Daoy (cell line): Measurements from ENCODE around the gene ACP6. TPM values are rescaled to one million over a fixed set of nuclear protein-coding genes. Genes with fewer than 3 reads are reported as not detected.
"Not testable (repeated sequence)": the region's sequence is repeated elsewhere in the genome, so short reads cannot be mapped to it uniquely, and the experiment has no call there.

Experiments
- DNase-seq: peaks from one replicate; pipeline ENCODE4 v3.0.0-alpha.2; 2015; ENCODE audit warnings: low read depth
- total RNA-seq: library from RNA; depleted of rRNA; stranded (reverse); fragments of >200 nt; shearing (Covaris generic); gene quantifications from 2 replicates; pipeline ENCODE4 v1.2.3, GENCODE V29; 2014

Gene ACP6
- total RNA-seq, 1 experiment from 2014 or later: 4.5 TPM

- peak; percentile 28 for DNase-seq
Measured at GRCh38 chr1:147622731-147623130, 47.6 kb downstream of the ACP6 start.

- DNase-seq: peak; percentile 47
Measured at GRCh38 chr1:147620543-147620942, 49.8 kb downstream of the ACP6 start.

DNA sequence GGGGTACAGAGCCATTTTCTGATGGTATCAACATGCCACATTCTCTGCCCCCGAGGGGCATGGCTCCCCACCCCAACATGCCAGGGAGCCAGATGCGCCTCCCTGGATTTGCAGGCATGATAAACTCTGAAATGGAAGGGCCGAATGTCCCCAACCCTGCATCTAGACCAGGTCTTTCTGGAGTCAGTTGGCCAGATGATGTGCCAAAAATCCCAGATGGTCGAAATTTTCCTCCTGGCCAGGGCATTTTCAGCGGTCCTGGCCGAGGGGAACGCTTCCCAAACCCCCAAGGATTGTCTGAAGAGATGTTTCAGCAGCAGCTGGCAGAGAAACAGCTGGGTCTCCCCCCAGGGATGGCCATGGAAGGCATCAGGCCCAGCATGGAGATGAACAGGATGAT is 50.6 kb downstream of the ACP6 start:
- DNase-seq: no peak

DNA sequence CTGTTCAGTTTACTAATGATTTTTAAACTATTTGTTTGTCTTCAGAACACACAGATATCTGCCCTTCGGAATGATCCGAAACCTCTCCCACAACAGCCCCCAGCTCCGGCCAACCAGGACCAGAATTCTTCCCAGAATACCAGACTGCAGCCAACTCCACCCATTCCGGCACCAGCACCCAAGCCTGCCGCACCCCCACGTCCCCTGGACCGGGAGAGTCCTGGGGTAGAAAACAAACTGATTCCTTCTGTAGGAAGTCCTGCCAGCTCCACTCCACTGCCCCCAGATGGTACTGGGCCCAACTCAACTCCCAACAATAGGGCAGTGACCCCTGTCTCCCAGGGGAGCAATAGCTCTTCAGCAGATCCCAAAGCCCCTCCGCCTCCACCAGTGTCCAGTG is 51.6 kb downstream of the ACP6 start:
- DNase-seq: no peak

- no peak for DNase-seq
Measured at GRCh38 chr1:147618077-147618569, 52.2 kb downstream of the ACP6 start.

GRCh38 chr1:147614966-147615365 is 55.4 kb downstream of the ACP6 start:
- not testable (repeated sequence) for DNase-seq

GRCh38 chr1:147613506-147613905 is 56.8 kb downstream of the ACP6 start:
- no peak for DNase-seq

- no peak for DNase-seq
Measured at GRCh38 chr1:147612366-147612765, 58.0 kb downstream of the ACP6 start.

- no peak for DNase-seq
Measured at GRCh38 chr1:147611586-147611985, 58.7 kb downstream of the ACP6 start.

- DNase-seq: no peak
Measured at GRCh38 chr1:147611021-147611426, 59.3 kb downstream of the ACP6 start.

DNA sequence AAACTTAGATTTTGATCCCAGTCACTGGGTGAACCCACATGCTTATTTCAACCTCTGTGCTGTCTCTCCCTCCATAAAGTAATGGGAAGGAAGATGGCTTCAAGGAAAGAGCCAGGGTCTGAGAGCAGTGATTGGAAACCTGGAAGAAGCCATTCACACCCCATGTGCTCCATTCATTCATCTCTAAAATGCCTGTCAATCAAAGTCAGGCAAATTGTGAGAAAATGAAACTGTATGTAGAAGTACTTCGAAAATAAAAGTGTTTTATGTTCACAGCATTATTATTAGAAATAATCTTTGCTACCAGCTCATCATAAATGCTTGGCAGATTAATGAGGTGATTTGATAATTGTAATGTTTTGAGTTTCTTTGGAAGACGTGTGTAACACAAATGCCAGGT is 61.0 kb downstream of the ACP6 start:
- no peak for DNase-seq

GRCh38 chr1:147608596-147608995 is 61.7 kb downstream of the ACP6 start:
- no peak for DNase-seq

DNA sequence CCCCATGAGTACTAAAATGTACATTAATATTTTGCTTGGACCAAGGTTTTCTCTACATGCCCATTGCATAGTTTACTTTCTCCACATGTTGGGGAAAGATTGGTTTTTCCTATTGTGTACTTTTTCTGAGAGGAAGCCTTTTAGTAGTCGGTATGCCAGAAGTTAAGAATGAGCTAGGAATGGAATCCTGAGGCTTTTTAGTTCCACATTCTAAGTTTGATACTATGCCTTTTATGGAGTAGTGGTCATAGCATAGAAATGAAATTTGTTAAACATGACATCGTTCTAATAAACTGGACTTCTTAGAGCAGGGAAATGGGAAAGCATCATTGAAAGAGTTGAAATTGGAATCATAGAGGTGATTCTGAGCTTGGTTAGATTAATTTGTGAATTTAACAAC is 64.7 kb downstream of the ACP6 start:
- no peak for DNase-seq

GRCh38 chr1:147603986-147604385 is 66.3 kb downstream of the ACP6 start:
- no peak for DNase-seq

- peak; percentile 59 for DNase-seq
Measured at GRCh38 chr1:147600119-147601111, 69.9 kb downstream of the ACP6 start.

DNA sequence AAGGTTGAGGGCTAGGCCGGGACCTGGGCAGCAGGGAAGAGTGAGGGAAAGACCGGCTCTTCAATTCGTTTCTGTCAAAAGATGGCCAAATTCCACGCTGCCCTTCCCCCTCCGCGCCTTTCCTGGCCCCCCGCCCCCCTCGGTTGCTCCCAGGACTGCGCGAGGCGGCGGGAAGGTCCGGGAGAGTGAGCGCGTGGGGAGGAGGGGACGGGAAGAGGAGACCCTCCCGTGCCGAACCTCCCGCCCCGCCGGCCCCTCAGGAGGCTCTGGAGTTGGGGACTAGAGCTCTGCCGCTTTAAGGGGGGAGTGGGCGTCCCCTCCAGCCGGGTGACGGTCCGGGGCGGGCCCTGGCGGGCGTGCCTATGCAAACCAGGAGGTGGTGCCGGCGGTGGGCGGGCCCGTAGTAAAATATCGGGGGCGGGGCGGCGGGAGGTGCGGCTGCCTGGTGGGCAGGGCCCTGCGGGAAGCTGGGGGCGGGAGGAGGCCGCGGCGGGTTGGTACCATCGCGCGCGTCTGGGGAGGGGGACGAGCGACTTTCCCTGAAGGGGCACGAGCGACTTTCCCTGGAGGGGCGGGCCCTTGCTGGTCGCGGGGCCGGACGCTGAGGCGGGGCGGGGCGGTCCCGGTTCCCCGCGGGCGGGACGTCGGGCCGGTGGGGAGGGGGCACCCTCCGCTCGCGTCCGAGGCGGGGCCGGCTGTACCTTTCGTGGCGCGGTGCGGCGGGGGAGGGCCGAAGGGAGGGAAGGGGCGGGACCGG is 70.8 kb downstream of the ACP6 start:
- DNase-seq: peak; percentile 96

DNA sequence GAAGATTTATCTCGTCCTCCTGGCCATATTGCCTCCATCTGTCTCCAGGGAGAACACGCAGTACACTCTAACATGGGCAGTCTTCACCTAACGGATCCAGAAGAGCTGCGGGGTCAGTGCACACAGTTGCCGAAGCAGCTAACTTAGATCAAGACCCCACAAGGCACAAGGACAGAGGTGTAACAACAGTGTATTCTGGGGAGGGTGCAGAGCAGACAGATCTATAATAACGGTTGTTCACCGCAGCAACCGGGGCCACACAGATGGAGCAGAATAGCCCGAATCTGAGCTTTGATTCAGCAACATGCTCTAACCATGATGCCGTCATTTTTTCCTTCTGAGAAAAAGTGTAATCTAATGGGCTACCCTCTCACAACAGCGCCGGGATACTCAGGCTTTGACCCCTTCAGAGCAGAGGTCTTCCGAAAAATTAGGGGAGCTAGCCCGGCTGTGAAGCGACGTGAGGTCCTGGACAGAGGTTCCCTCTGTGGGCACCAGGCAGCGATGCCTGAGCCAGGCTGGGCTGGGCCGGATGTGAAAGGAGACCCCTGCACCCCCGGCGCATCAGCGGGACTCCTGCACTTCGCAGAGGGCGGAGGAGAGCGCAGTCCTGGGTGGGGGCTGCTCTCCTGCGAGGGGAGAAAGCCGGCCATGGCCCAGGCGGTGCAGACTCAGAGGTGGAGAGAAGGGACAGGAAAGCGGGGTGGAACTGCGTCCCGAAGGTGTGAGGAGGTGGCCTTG is 71.5 kb downstream of the ACP6 start:
- DNase-seq: peak; percentile 31

- no peak for DNase-seq
Measured at GRCh38 chr1:147597010-147597409, 73.3 kb downstream of the ACP6 start.
